Measurements from ENCODE around the gene SEPTIN5.

The SEPTIN5 gene

DNA sequence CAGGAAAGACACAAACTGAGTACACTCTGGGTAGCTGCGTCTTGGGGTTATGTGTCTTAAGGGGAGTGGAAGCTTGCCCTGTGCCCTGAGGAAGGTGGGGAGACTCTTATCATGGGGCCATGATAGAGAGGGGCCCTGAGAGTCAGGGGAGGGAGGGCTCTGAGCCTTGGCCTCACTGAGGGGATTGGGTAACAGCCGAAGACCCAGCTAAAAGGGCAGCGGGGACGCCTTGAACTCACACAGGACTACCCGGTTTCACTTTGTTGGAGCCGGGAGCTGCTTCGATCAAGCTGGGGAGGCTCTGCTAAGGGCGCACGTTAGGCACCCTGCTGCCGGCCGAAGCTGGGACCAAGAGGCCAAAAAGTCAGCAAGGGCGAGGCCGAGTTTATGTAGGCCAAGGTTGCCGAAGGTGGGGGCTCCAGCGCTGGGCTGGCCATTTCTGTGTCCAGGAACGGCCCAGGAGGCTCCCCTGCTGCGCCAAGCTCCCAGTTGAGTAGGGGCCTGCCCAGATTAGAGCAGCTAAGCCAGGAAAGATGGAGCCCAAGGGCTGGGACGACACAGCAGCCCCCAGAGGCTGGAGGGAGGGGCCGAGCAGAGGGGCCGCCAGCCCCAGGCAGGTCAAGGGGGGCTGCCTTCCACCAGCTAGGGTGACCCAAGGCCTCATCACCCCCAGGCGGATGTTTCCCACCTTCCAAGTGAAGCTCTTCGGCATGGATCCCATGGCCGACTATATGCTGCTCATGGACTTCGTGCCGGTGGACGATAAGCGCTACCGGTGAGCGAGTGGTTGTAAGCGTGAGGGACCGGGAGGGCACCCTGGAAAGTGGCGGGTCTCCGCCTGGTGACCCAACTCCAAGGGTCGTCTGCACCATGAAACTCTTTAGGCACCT is 48.5 kb downstream of the SEPTIN5 start:
- DNase-seq: no peak

DNA sequence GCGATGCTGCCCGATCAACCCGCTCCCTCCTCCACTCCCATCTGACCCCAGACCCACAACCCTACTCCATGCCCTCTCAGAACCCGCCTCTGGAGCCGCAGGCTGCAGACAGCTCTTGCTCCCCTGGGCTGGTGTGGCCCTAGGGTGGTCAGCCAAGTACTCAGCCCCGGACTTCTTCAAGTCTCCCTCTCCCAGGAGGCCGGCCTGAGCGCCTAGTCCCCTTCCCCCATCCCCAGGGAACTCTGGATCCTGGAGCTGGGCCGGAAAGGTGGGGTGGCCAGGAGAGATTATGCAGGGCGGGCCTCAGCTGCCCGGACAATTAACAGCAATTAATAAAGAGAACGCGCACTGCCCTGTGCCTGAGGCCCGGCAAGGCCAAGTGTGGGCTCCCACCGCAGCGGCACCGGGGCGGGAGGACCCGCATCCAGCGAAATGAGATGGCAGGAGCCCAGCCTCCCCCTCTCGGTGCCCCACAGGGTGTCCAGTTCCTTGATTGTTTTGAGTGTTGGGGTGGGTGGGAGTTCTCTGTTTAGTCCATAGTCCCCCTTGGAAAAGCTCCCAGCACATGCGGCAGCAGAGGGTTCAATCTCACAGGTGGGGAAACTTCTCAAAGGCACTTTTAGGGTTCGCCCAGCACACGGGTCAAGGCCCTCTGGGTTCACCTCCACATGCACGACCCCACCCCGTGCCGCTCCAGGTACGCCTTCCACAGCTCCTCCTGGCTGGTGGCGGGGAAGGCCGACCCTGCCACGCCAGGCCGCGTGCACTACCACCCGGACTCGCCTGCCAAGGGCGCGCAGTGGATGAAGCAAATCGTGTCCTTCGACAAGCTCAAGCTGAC is 49.4 kb downstream of the SEPTIN5 start:
- DNase-seq: no peak

DNA sequence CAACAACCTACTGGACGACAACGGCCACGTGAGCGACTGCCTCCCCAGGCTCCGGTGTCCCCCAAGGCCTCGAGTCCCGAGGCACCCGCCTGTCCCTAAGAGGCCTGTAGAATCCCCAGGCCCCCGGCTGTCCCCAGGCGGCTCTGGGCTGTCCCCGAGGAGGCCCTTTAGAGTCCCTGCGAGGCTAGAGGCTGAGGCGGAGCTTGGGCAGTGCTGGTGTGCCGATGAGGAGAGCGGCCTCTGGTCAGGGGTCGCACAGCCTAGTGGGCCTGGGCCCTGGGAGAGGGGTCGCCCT is 49.9 kb downstream of the SEPTIN5 start:
- DNase-seq: no peak

DNA sequence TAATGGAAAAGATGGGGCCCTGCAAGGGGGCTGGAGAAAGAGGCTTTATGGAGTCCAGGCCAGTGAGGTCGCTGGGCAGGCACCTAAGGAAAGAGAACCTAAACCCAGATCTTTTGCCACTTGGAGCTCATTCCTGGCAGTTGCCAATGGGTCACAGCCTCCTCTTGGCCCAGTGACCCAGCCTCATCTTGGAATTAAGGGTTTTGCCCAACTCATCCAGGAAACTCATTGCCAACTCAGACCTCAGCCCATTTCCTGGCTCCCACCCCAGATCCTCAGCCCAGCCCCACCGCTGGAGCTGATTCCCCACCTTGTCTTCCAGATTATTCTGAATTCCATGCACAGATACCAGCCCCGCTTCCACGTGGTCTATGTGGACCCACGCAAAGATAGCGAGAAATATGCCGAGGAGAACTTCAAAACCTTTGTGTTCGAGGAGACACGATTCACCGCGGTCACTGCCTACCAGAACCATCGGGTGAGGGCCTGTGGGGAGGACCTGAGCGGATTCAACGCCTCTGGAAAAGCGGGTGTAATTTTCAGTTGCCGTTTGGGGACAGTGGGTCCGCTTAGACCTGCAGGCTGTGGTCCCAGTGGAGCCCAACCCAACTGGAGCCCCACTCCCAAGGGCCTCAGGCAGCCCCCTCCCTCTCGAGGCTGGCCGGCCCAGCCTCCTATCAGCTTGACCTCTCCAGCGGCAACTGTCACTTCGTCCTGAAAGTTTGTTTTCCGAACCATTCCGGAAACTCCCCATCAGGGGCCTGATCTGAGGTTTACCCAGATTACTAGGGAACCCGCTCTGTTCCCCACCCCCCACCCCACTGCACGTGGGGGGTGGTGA is 50.6 kb downstream of the SEPTIN5 start:
- DNase-seq: no peak

DNA sequence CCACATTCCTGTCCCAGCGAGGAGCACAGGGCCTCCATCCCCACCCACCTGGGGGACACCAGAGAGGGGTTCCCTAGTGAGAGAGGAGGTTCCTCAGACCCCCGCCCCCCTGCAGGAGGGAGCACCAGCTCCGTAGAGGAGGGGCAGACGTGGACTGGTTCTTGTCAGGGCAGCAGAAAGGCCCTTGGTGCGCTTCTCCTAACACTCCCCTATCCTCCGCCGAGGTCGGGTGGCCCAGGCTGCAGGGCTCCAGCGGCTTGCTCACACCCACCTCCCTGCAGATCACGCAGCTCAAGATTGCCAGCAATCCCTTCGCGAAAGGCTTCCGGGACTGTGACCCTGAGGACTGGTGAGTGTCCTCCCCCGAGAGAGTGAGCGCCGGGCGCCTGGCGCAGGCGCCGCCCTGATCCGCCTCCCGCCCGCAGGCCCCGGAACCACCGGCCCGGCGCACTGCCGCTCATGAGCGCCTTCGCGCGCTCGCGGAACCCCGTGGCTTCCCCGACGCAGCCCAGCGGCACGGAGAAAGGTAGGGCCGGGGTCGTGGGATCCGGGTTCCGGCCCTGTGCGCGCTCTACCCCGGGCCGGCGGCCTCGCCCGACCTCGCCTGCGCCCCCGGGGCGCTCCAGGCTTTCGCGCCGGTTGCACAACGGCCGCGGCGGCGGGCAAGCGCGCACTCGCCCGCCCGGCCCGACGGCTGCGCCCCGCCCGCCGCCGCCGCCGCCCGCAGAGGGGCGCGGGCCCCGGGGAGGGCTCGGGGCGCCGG is 51.4 kb downstream of the SEPTIN5 start:
- no peak for DNase-seq

DNA sequence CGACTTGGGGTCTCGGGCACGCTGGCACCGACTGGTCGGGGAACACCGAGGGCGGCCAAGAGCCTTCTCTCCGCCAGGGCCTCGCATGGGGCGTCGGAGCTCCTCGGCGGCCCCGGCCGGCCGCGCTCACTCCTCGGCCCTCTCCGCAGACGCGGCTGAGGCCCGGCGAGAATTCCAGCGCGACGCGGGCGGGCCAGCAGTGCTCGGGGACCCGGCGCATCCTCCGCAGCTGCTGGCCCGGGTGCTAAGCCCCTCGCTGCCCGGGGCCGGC is 51.9 kb downstream of the SEPTIN5 start:
- no peak for DNase-seq

DNA sequence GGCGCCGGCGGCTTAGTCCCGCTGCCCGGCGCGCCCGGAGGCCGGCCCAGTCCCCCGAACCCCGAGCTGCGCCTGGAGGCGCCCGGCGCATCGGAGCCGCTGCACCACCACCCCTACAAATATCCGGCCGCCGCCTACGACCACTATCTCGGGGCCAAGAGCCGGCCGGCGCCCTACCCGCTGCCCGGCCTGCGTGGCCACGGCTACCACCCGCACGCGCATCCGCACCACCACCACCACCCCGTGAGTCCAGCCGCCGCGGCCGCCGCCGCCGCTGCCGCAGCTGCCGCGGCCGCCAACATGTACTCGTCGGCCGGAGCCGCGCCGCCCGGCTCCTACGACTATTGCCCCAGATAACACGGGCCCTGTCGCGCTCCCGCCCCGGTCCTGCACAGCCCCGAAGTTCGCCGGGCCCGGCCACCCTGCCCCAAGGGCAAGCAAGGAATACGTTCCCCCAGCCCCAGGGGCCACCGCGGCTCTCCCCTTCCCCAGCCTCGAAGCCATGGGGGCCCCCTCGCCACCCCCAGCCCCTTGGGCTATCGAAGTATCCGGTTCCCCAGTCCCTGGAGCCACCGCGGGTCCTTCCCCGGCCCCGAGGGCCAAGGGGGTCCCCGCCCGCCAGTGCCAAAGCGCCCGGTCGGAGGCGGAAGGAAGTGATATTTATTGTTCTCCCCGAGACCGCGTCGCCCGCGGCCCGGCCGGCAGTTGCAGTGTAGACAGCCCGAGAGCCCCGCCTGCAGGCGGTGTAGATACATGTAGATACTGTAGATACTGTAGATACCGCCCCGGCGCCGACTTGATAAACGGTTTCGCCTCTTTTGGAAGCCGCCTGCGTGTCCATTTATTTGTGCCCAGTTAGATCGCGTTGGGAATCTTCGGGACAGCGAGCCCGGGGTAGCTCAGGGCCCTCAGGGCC is 52.5 kb downstream of the SEPTIN5 start:
- no peak for DNase-seq

DNA sequence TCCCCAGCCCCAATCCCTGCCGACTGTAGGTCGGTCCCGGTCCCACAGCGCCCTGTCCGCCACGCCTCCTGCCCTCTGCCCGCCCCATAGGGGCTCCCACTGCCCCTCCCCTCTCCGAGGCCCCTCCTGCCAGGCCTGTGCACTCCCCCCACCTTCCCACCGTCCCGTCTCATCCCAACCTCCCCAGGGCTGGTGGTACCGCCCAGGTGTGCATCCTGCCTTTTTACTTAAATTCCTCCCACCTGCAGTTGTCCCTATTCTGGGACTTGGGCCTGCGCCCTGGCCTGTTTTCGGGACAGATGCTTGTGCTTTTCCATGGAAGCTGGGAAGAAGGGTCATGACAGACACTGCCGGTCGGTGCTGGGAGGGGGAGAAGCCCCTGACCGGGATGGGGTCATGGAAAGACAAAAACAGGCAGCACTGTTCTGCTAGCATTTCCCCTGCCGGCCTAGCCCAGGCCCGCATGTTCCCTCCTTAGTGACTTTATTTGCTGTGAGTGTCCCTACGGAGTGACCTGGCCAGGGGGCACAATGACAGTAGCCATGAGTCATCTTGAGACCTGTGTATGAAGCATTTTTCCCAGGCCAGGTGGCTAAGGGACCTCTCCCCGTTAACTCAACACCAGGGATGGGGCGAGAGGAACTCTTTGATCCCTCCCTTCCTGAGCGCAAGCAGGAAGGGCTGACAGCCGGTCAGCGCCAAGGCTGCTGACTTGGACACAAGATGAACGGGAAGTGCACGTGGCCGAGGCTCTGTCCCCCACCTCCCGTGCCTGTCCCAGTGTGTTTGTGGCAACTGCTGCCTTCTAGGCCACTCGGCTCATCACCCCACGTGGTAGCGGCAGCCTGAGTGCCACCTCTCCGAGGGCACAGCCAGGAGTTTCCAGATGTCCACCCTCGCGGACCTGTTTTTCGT is 53.4 kb downstream of the SEPTIN5 start:
- DNase-seq: no peak

DNA sequence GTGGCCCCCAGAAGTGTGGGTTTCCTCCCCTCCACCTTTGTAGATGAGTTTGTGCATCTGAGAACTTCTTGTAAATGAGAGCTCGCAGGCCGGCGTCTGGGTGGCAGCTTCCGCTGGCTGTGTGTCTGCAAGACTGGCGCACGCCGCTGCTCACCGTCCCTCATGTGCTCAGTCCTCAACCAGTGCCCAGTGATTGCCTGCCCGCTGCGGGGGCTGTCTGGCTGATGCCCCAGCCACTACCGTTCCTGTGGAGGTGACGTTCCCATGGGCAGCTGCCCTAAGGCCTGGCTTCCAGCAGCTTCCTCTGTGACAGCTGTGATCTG is 55.1 kb downstream of the SEPTIN5 start:
- DNase-seq: no peak

DNA sequence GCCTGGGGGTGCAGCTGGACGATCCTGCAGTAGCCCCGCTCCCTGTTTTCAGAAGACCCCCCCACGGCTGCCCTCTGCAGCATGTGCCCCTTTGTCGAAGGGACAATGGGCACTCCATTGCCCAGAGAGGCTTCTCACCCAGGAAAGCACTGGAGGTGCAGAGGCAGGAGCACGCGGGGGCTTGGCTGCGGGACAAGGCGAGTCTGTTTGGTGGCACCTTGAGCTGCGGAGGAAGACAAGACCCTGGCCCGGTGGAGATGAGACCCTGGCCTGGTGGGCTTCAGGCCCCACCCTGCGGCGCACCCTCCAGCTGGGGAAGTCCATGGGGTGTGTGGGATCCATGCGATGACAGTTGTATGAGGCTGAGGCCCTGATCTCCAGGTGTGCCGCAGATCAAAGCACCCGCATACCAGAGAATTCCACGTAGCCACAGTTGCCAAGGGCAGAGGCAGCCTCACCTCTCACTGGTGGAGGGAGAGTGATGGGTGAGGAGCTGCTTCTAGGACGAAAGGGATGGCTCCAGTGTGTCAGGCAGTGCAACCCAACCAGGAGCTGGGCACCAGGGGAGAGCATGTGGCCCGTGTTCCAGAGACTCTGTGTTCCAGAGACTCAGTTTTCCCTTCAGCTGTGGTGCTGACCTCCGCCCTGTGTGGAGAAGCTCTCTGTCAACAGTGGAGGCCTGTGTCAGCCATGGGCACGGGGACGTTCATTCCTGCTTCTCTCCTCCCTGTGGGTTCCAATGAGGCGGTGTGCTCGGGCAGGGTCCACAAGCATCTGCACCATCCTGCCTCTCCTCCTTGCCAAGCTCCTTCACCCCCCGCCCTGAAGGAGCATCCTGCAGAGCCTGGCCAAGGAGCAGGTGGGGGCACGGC is 56.3 kb downstream of the SEPTIN5 start:
- no peak for DNase-seq

DNA sequence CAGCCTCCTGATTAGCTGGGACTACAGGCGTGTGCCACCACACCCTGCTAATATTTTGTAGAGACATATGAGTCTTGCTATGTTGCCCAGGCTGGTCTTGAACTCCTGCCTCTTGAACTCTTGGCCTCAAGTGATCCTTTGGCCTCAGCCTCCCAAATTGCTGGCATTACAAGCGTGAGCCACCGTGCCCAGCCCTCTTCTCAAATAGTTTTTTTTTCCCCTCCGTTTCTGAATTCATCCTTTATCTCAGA is 58.0 kb downstream of the SEPTIN5 start:
- no peak for DNase-seq

All from fibroblast of skin of right quadriceps (primary cell).